CMK (cell line): ENCODE measurements around the gene CCDC32.

Experiments
- DNase-seq: peaks from one replicate; pipeline ENCODE4 v3.0.0-alpha.2; 2010; ENCODE audit warnings: low read depth

The CCDC32 gene

GRCh38 chr15:40565333-40566238 is 744 bp upstream of the CCDC32 start:
- no peak for DNase-seq

DNA sequence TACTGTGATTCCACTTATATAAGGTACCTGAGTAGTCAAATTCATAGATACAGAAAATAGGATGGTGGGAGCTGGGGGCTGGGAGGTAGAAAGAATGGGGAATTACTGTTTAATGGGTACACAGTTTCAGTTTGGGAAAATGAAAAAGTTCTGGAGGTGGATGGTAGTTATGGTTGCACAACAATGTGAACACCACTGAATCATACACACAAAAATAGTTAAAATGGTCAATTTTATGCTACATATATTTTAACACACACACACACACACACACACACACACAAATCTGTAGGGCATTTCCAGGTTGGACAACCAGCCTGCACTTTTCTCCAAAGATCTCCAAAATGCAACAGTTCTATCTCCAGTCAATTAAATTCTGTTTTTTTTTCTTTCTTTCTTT is 1.4 kb downstream of the CCDC32 start:
- DNase-seq: no peak

DNA sequence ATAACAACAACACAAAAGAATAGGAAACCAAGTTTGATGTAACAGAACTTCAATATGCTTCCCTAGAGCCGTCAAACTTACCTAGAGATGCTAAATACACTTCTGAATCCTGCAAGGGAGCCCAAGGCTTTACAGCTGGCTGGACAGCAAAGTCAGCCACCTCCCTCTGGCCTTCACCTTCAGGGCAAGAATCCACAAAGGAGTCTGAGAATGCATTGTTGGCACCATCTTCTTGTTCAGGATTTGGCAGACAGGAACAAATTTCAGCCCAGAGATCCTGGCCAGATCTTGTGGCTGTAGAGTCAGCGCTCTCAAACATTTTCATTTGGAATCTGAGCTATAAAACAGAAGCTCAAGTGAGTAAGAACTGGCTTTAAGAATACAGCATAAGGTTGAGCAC is 2.2 kb downstream of the CCDC32 start:
- DNase-seq: no peak

GRCh38 chr15:40558952-40559742 is 5.7 kb downstream of the CCDC32 start:
- DNase-seq: peak; percentile 85

DNA sequence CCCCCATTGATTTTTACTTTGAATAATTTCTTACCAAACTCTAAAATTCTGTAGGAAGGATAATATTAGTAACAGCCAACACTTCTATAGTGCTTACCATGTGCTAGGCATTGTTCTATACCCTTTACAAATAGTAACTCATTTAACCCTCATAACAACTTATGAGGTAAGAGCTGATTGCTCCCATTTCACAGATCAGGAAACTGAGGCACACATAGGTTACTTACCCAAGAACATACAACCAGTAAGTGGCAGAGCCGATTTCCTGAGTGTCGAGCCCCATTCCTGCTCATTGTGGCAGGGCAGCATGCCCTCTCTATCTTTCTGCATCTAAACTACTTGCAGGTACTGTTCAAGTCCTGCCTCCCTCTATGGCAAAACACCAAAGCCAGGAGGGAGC is 9.0 kb downstream of the CCDC32 start:
- no peak for DNase-seq

DNA sequence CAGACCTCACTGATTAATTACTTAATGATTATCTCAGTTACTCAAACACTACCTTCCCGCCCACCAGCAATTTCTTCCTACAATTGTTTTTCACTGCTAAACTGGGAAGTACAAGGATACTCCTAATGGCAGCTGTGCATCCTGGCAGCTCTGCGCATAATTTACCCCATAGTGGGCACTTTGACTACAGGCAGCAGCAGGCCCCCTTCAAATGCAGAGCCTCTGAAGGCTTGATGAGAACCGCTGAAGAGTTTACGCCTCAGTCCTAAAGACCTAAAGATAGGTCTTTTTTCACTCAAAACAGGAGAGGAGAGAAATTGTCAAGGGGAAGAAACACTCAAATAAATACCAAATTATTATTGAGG is 10.7 kb downstream of the CCDC32 start:
- DNase-seq: no peak

DNA sequence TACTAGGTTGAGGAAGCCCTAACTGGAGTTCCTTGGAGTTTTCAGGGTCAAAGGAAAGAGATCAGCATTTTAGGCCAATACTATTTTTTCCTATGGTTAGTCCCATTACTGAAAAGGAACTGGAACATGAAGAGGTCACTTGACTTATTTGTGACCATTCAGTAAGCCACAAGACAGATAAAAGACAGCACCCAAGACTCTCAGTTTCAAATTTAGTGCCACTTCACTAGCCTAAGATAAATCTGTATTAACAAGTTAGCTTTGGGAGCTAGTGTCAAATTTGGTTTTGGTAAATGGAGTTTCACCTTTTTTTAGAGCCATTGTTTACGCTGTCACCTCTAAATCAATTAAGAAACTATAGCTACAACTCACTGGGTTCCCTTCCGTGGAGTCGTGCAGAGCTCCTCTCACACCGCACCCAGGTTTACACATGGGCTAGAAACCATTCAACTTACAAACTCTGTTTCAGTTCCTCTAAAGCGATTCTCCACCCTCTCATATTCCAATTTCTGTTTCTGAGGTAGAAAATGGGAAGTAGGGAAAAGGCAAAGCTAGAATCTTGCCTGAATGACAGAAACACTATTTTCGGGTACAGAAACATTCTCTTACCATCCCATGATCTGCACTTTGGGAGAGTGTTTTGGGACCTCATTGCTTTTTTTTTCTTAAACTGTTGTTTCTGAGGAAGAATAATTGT is 14.4 kb downstream of the CCDC32 start:
- no peak for DNase-seq

DNA sequence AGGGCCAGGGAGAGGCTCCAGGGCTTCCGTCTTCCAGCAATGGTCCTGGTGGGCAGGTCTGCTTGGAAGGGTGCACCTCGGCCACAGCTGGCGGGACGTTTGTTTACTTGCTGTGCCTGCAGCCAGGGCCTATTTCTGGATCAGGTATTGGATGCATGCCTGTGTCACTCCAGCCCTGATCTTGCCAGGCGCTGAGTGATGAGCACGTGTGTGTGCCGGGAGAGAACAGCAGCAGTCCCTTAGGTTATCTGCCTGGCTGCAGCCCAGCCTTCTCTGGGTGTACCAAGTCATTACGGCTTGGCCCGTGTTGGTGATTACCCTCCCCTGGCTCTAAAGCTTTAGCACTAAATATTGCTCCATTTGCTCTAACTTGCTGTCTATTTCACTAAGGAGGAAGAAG is 14.9 kb downstream of the CCDC32 start:
- DNase-seq: no peak

GRCh38 chr15:40548610-40549009 is 16.2 kb downstream of the CCDC32 start:
- no peak for DNase-seq

DNA sequence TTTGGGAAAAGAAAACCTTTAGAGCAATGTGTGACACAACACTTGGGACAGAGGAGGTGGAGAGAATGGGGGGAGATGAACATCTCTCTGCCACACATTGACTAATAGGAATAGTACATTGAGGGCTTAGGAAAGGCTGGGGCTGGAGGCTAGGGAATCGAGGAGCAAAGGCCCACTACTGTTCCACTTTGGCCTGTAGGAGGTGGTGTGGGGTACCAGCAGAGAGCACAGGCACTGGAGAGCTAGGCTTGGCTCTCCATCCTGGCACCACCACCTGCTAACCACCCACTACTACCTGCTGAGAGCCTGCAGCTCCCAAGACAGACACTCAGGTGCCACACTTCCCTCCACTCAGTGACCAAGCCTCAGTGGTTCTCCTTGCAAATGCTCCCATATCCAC is 19.4 kb downstream of the CCDC32 start:
- no peak for DNase-seq

DNA sequence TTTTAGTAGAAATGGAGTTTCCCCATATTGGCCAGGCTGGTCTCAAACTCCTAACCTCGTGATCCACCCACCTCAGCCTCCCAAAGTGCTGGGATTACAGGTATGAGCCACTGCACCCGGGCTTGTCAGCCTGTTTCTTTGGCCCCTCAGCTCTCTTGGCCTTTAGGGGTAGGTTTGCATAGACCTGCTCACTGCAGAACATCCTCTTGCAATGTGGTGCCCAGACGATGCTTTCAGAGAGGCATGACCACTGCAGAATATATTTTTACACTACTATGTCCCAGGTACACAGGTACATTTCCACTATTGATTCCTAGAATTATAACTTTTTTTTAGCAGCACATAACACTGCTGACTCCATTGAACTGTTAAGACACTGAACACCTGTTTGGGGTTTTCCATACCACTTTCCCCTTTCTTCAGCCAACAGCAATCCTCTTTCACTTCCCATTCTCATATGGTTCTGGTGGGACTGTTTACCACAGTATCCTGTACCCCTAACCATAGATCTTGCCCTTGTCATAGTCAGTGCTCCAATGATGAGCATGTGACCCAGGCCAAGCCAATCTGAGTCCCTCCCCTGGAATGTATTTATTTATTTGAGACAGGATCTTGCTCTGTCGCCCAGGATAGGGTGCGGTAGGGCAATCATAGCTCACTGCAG is 21.1 kb downstream of the CCDC32 start:
- no peak for DNase-seq

DNA sequence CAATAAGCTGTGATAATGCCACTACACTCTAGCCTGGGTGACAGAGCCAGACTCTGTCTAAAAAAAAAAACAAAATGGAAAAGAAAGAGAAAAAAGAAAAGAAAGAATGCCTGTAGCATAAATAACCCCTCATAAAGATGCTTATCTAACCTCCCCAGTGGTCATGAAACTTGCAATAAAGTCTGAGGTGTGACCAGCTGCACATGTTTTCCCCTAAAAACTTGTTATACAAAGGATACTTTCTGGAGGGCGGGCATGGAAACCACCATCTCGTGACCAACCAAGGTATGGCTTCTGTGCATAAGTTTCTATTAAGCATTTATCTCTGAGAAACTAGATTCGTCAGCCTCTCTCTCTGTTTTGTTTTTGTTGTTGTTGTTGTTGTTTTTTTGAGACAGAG is 21.8 kb downstream of the CCDC32 start:
- DNase-seq: no peak

DNA sequence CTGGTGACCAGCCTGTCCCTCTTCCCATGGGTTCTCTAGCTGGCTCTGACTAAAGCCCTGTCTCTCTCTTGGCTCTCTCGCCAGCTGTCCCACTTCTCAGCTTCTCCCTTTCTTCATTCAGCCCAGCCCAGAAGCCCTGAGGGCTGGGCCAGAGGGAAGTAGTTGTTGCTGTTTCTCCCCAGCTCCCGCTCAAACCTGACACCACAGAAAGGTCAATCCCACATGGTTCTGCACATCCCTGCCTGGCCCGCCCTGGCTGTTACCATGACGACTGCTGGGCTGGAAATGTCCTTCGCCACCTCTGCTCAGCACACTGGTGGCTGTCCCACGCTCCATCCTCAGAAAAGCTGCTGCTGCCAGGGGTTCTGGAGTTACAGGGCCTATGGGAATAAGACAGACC is 25.9 kb downstream of the CCDC32 start:
- DNase-seq: no peak

DNA sequence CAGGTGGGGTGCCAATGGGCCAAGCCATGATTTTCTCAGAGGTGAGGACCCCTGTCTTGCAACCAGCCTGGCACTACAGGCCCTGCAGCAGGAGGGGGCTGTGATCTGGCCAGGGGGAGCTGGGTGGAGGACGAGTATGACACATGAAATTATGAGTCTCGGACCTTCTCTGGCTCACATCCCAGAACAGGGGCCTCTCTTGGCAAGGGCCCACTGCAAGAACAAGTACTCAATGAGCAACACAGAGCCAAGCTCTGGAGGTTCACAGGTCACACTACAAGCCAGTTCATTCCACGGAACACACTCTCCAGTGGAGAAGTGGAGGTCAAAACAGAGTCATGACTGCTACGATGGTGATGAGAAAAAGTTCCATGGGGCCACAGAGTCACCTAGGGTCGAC is 28.3 kb downstream of the CCDC32 start:
- DNase-seq: no peak

- DNase-seq: no peak
These were observed 30.5 kb downstream of the CCDC32 start for GRCh38 chr15:40534371-40534770.

- no peak for DNase-seq
These were observed 31.0 kb downstream of the CCDC32 start for GRCh38 chr15:40533763-40534364.

- no peak for DNase-seq
These were observed 36.0 kb downstream of the CCDC32 start for GRCh38 chr15:40528801-40529200.

DNA sequence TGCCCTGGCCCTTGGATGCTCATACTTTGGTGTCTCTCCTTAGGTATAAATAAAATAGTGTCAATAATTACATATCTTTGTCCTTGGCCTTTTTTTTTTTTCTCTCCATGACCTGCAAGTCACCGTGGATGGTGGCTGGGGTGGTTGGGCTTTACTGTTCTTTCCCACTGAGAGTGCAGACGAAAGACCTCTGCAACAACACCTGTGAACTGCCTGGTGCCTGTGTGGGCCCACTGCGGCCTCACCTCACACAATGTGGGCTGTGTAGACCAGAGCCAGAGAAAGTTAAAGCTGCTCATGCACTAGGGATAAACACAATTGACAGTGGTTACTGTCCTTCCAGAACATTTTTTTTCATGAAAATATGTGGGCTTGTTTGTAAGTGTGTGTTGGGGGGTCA is 39.0 kb downstream of the CCDC32 start:
- no peak for DNase-seq

DNA sequence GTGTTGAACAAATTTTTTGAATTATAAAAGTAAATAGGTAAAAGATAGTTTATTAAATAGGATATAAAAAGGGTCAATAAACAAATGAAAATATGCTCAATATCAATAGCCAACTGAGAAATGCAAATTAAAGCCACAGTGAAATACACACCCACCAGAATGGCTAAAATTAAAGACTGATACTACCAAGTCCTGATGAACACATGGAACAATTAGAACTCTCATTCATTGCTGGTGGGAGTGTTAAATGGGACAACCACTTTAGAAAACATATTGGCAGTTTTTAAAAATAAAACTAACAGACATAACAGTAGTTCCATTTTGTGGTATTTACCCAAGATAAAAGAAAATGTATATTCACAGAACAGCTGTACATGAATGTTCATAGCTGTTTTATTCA is 41.2 kb downstream of the CCDC32 start:
- DNase-seq: no peak

DNA sequence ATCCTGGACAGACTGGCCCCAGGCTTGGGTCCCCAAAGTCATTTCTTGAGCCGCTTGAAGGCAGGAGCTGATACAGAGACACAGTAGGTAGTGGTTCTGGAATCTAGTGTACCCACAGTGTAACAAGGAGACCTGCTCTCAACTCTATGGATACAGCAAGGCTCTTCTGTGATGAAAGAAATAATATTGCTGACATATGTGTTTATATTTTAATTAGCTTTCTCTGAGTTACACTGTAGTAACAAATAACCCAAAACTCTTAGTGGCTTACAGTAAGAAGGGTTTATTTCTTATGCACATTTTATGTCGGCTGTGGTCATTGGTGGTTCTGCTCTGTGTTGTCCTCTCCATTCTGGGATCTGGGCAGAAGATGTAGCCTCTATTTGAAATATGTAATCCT is 48.5 kb downstream of the CCDC32 start:
- DNase-seq: no peak

GRCh38 chr15:40513609-40514008 is 51.2 kb downstream of the CCDC32 start:
- no peak for DNase-seq

GRCh38 chr15:40512440-40512839 is 52.4 kb downstream of the CCDC32 start:
- no peak for DNase-seq
